ENCODE results near the gene CRTAC1.

GRCh38 chr10:97923057-97923456 lies 107.4 kb downstream of the CRTAC1 start:
- no peak for TF ChIP-seq EZH2 (IDR thresholded peaks at IDR 0.05; ENCODE audit: low read depth, unreplicated experiment)
- TF ChIP-seq, protein P1, sequence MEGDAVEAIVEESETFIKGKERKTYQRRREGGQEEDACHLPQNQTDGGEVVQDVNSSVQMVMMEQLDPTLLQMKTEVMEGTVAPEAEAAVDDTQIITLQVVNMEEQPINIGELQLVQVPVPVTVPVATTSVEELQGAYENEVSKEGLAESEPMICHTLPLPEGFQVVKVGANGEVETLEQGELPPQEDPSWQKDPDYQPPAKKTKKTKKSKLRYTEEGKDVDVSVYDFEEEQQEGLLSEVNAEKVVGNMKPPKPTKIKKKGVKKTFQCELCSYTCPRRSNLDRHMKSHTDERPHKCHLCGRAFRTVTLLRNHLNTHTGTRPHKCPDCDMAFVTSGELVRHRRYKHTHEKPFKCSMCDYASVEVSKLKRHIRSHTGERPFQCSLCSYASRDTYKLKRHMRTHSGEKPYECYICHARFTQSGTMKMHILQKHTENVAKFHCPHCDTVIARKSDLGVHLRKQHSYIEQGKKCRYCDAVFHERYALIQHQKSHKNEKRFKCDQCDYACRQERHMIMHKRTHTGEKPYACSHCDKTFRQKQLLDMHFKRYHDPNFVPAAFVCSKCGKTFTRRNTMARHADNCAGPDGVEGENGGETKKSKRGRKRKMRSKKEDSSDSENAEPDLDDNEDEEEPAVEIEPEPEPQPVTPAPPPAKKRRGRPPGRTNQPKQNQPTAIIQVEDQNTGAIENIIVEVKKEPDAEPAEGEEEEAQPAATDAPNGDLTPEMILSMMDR (conservative IDR thresholded peaks at IDR 0.05; ENCODE audit: low read depth in 2 of 2), result no peak
- TF ChIP-seq EZH2phosphoT487 (IDR thresholded peaks at IDR 0.05; ENCODE audit: unreplicated experiment), result no peak
- no peak for TF ChIP-seq CREB1 (CRISPR knock-in tag; IDR thresholded peaks at IDR 0.05; ENCODE audit: low read depth)
- no peak for TF ChIP-seq REST (IDR thresholded peaks at IDR 0.05; ENCODE audit: unreplicated experiment)
- TF ChIP-seq POLR2AphosphoS5 (IDR thresholded peaks at IDR 0.05; ENCODE audit: low read depth), result no peak
- no peak for TF ChIP-seq ZNF114 (CRISPR knock-in tag; IDR thresholded peaks at IDR 0.05)

All from GM23338 (cell line).